GM10248 (cell line): ENCODE results near the gene OCLN.
"Not testable (repeated sequence)": the region's sequence is repeated elsewhere in the genome, so short reads cannot be mapped to it uniquely, and the experiment has no call there.

ENCODE experiments used
- CTCF ChIA-PET: fragments of 300-600 bp; sonication (Branson Sonifier 250); formaldehyde crosslinking; extraction: SDS; loops from one replicate; lab custom pipeline; 2021; ENCODE audit warnings: antibody characterized with exemption; lab: Yijun Ruan, JAX
- POLR2A ChIA-PET: fragments of 350-650 bp; sonication (Branson Sonifier 250); formaldehyde crosslinking; extraction: SDS; loops from one replicate; lab custom pipeline; 2020; ENCODE audit warnings: antibody characterized with exemption; lab: Yijun Ruan, JAX
- DNase-seq: peaks from one replicate; pipeline ENCODE4 v3.0.0; 2012; ENCODE audit errors: extremely low spot score
- TF ChIP-seq, protein P1 (sequence below): IDR thresholded peaks from 2 replicates; pipeline ENCODE4 v1.5.1; 2012; ENCODE audit warnings: mild to moderate bottlenecking, low read depth; ENCODE audit errors: extremely low read depth, missing control alignments, control extremely low read depth

OCLN gene

DNA sequence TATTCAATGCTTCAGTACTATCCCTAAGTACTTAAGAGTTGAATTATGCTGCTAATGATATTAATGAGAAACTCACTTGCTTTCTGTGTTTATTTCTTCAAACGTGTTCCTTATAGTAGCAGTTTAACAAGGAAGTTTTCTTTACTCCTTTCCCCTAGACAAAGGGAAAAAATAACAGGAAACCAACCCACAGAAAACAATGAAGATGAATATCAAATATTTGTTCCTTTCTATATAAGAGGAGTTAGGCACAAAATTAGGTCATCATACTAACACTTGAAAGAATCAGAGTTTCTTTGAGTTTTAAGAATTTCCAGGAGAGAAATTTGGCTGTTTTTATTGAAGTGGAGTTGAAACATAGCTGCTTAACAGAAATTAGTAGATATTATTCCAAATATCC, 15.4 kb upstream of the OCLN start:
- TF ChIP-seq, protein P1, sequence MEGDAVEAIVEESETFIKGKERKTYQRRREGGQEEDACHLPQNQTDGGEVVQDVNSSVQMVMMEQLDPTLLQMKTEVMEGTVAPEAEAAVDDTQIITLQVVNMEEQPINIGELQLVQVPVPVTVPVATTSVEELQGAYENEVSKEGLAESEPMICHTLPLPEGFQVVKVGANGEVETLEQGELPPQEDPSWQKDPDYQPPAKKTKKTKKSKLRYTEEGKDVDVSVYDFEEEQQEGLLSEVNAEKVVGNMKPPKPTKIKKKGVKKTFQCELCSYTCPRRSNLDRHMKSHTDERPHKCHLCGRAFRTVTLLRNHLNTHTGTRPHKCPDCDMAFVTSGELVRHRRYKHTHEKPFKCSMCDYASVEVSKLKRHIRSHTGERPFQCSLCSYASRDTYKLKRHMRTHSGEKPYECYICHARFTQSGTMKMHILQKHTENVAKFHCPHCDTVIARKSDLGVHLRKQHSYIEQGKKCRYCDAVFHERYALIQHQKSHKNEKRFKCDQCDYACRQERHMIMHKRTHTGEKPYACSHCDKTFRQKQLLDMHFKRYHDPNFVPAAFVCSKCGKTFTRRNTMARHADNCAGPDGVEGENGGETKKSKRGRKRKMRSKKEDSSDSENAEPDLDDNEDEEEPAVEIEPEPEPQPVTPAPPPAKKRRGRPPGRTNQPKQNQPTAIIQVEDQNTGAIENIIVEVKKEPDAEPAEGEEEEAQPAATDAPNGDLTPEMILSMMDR: no peak
- CTCF ChIA-PET: interaction anchor here (0.7 to 1.7 kb wide), 2 partner anchors 9 to 11 kb away, joined by 3 to 6 read pairs; no protein-coding TSS in a partner anchor

DNA sequence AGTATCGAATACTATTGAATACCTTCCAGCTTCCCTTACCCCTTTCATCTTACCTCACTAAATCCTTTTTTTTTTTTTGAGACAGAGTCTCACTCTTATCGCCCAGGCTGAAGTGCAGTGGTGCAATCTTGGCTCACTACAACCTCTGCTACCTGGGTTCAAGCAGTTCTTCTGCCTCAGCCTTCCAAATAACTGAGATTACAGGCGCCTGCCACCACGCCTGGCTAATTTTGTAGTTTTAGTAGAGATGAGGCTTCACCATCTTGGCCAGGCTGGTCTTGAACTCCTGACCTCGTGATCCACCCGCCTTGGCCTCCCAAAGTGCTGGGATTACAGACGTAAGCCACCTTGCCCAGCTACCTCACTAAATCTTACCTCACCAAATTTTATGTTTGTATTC, 14.3 kb upstream of the OCLN start:
- POLR2A ChIA-PET, DNase-seq: not testable (repeated sequence)
- CTCF ChIA-PET: interaction anchor here (1.1 kb wide), 1 partner anchor 39 kb away, joined by 4 read pairs; no protein-coding TSS in a partner anchor

More for the DNA sequence above, 15.4 kb upstream of the OCLN start:
- DNase-seq: no peak
- POLR2A ChIA-PET: no interaction called here

DNA sequence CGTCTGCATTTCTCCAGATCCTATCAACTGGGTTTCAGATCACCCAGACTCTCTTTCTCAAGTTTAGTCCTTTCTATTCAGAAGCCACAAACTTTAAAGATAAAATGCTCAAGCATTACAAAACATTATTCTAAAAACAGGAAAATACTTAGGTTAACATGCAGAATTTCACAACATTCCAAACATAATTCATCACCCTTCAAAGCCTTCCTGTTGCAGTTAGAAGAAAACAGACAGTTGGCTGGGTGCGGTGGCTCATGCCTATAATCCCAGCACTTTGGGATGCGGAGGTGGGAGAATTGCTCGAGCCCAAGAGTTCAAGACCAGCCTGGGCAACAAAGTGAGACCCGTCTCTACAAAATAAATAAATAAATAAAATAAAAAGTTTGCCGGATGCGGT, 7.7 kb upstream of the OCLN start:
- TF ChIP-seq, protein P1: no peak
- POLR2A ChIA-PET: no interaction called here
- DNase-seq: no peak
- CTCF ChIA-PET: no interaction called here

DNA sequence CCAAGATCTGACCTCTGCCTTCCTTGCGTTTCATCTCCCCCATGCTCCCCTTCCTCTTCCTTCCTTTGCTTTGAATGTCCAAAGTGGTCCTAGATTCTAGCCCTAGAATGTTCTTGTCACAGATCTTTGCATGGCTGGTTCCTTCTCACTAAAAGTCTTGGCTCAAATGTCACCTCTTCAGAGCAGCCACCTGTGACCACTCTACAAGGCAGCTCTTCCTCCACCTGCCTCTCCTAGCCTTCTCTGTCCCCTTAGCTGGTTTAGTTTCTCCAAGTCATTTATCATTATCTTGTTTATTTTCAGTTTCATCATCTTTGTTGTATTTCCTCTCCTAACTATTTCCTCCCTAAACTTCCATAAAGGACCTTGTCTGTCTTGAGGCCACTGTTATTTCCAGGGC, 7.1 kb upstream of the OCLN start:
- ChIA-PET POLR2A (no interaction called here), CTCF (no interaction called here)
- DNase-seq: no peak
- TF ChIP-seq, protein P1: no peak

DNA sequence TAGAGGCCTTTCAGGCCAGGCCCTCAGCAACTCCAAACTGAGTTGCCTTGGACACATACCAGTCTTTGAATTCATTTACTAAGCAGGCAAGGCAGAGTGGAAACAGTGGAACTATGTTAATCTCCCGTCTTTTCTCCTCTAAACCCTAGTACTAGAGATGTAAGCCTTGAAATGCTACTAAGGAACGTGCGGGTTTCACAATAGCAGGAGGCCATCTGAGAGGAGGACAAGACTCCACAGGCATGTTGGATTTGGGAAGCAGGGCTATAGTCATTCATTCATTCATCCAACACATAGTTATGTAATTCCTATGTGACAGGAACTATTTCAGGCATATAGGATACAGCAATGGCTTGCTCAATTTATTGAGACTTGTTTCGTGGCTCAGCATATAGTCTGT, 3.3 kb upstream of the OCLN start:
- no peak for DNase-seq
- TF ChIP-seq, protein P1: no peak
- ChIA-PET CTCF (no interaction called here), POLR2A (no interaction called here)

DNA sequence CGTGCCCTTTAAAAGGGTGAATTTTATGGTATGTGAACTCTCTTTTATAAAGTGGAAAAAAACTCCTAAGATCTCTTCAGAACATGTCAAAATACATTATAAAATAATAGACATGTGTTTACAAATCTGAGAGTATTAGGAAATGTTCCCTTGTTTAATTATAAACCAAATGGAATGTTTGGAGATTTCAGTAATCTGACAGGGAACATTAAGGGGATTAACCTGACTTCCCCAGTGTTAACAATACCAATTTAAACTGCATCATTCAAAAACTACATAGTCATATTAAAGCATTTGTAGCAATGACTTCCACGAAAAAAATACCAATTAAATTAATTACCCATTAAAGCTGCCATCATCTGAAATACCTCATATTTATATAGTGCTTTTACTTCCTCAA, 1.6 kb upstream of the OCLN start:
- ChIA-PET POLR2A (no interaction called here), CTCF (no interaction called here)
- no peak for DNase-seq
- TF ChIP-seq, protein P1: no peak

DNA sequence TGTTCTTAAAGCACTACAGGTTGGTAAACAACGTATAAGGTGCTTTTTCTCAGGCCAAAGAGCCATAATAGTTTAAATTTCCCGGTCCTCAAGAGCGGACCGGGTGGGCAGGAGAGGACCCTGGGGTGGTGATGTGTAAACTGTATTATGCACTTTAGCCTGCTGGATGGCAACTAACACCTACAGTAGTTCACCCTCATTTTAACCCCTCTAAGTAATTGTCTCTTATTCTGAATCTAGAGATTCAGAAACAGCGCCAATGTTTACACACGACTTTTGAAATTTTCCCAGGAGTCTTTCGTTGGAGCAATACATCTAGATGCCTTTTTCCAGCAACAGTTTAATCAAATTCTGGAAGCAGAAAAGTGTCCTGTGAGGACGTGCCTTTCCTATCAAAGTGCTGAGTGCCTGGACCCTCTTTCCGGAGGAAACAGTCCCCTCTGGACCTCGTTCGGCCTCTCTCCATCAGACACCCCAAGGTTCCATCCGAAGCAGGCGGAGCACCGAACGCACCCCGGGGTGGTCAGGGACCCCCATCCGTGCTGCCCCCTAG, 676 bp upstream of the OCLN start:
- TF ChIP-seq, protein P1: no peak
- no peak for DNase-seq
- CTCF ChIA-PET: no interaction called here
- POLR2A ChIA-PET: no interaction called here
